ENCODE measurements around the gene ABI3.

Gene ABI3

GRCh38 chr17:49226771-49227435 lies 16.4 kb downstream of the ABI3 start:
- no peak for DNase-seq

- DNase-seq, result peak; percentile 91
Observed at GRCh38 chr17:49227436-49228261, 17.1 kb downstream of the ABI3 start.

GRCh38 chr17:49229076-49229804 lies 18.7 kb downstream of the ABI3 start:
- no peak for DNase-seq

GRCh38 chr17:49229805-49230600 lies 19.5 kb downstream of the ABI3 start:
- no peak for DNase-seq

- DNase-seq, result peak; percentile 94
Observed at GRCh38 chr17:49230636-49231562, 20.4 kb downstream of the ABI3 start, which contains the start of gene PHOSPHO1. PHOSPHO1 (minus strand) TSS chr17:49230787; CDS start chr17:49226691, 4,096 bp downstream.

GRCh38 chr17:49231563-49231894 lies 21.0 kb downstream of the ABI3 start:
- no peak for DNase-seq

- no peak for DNase-seq
Observed at GRCh38 chr17:49234509-49235080, 24.1 kb downstream of the ABI3 start.

- no peak for DNase-seq
Observed at GRCh38 chr17:49235896-49236295, 25.4 kb downstream of the ABI3 start.

- DNase-seq, result no peak
Observed at GRCh38 chr17:49239963-49240362, 29.5 kb downstream of the ABI3 start.

- no peak for DNase-seq
Observed at GRCh38 chr17:49240619-49241018, 30.1 kb downstream of the ABI3 start.

- DNase-seq, result no peak
Observed at GRCh38 chr17:49241040-49241439, 30.5 kb downstream of the ABI3 start.

- DNase-seq, result no peak
Observed at GRCh38 chr17:49241692-49242397, 31.3 kb downstream of the ABI3 start.

- DNase-seq, result no peak
Observed at GRCh38 chr17:49242813-49243212, 32.3 kb downstream of the ABI3 start.

GRCh38 chr17:49244839-49245238 lies 34.3 kb downstream of the ABI3 start:
- DNase-seq, result no peak

GRCh38 chr17:49247944-49248343 lies 37.4 kb downstream of the ABI3 start:
- no peak for DNase-seq

- DNase-seq, result no peak
Observed at GRCh38 chr17:49249292-49249794, 38.8 kb downstream of the ABI3 start.

- DNase-seq, result no peak
Observed at GRCh38 chr17:49249890-49250522, 39.5 kb downstream of the ABI3 start.

GRCh38 chr17:49252148-49252695 lies 41.7 kb downstream of the ABI3 start:
- no peak for DNase-seq

GRCh38 chr17:49254066-49254465 lies 43.6 kb downstream of the ABI3 start:
- no peak for DNase-seq

- no peak for DNase-seq
Observed at GRCh38 chr17:49255125-49255524, 44.6 kb downstream of the ABI3 start.
